ENCODE results near the gene PHF20.

PHF20 gene

GRCh38 chr20:35939264-35939663 lies 167.4 kb downstream of the PHF20 start:
- H3F3A ChIP-seq (ENCODE audit: insufficient read depth, low read length), result no peaks in the 10 kb centered on the region
- H3K27me3 ChIP-seq (replicated peaks; ENCODE audit: insufficient read depth, low read length), result no peaks in the 10 kb centered on the region
- DNase-seq, result no peak
- H3K9me3 ChIP-seq (replicated peaks; ENCODE audit: insufficient read depth, low read length), result no peaks in the 10 kb centered on the region
- no peaks in the 10 kb centered on the region for H3K36me3 ChIP-seq (replicated peaks; ENCODE audit: insufficient read depth, low read length)
- no peaks in the 10 kb centered on the region for H4K20me1 ChIP-seq (ENCODE audit: insufficient read depth, low read length)
- H3K27ac ChIP-seq (ENCODE audit: low read length), result no peak overlapping the region
- TF ChIP-seq, protein P1, sequence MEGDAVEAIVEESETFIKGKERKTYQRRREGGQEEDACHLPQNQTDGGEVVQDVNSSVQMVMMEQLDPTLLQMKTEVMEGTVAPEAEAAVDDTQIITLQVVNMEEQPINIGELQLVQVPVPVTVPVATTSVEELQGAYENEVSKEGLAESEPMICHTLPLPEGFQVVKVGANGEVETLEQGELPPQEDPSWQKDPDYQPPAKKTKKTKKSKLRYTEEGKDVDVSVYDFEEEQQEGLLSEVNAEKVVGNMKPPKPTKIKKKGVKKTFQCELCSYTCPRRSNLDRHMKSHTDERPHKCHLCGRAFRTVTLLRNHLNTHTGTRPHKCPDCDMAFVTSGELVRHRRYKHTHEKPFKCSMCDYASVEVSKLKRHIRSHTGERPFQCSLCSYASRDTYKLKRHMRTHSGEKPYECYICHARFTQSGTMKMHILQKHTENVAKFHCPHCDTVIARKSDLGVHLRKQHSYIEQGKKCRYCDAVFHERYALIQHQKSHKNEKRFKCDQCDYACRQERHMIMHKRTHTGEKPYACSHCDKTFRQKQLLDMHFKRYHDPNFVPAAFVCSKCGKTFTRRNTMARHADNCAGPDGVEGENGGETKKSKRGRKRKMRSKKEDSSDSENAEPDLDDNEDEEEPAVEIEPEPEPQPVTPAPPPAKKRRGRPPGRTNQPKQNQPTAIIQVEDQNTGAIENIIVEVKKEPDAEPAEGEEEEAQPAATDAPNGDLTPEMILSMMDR (IDR thresholded peaks at IDR 0.05; ENCODE audit: low read length), result no peak
- TF ChIP-seq EZH2 (optimal IDR thresholded peaks at IDR 0.05; ENCODE audit: low read depth, low read length) (no peak), EZH2phosphoT487 (IDR thresholded peaks at IDR 0.05; ENCODE audit: low read length) (no peak)
- no peak overlapping the region for H3K4me2 ChIP-seq (ENCODE audit: low read depth, low read length)
- no peaks in the 10 kb centered on the region for H3K79me2 ChIP-seq (ENCODE audit: low read length)
- H3K4me1 ChIP-seq (ENCODE audit: low read length), result no peaks in the 10 kb centered on the region
- no peak overlapping the region for H2AFZ ChIP-seq (ENCODE audit: low read length)
- H3K4me3 ChIP-seq (ENCODE audit: low read length), result no peak overlapping the region
- no peaks in the 10 kb centered on the region for H3K9me2 ChIP-seq (replicated peaks; ENCODE audit: insufficient read depth, low read length)
- H3K9ac ChIP-seq (ENCODE audit: low read length), result no peak overlapping the region

GRCh38 chr20:35941620-35942019 lies 169.8 kb downstream of the PHF20 start:
- no peaks in the 10 kb centered on the region for H3K36me3 ChIP-seq (replicated peaks; ENCODE audit: insufficient read depth, low read length)
- no peaks in the 10 kb centered on the region for H3F3A ChIP-seq (ENCODE audit: insufficient read depth, low read length)
- TF ChIP-seq EZH2 (optimal IDR thresholded peaks at IDR 0.05; ENCODE audit: low read depth, low read length) (no peak), EZH2phosphoT487 (IDR thresholded peaks at IDR 0.05; ENCODE audit: low read length) (no peak)
- TF ChIP-seq, protein P1 (IDR thresholded peaks at IDR 0.05; ENCODE audit: low read length), result no peak
- no peak for DNase-seq
- H3K9me2 ChIP-seq (replicated peaks; ENCODE audit: insufficient read depth, low read length), result no peaks in the 10 kb centered on the region
- no peaks in the 10 kb centered on the region for H3K27me3 ChIP-seq (replicated peaks; ENCODE audit: insufficient read depth, low read length)
- no peaks in the 10 kb centered on the region for H3K4me1 ChIP-seq (ENCODE audit: low read length)
- no peak overlapping the region for H3K9ac ChIP-seq (ENCODE audit: low read length)
- H3K27ac ChIP-seq (ENCODE audit: low read length), result no peak overlapping the region
- H3K9me3 ChIP-seq (replicated peaks; ENCODE audit: insufficient read depth, low read length), result no peaks in the 10 kb centered on the region
- H3K79me2 ChIP-seq (ENCODE audit: low read length), result no peaks in the 10 kb centered on the region
- no peak overlapping the region for H3K4me3 ChIP-seq (ENCODE audit: low read length)
- no peak overlapping the region for H2AFZ ChIP-seq (ENCODE audit: low read length)
- H3K4me2 ChIP-seq (ENCODE audit: low read depth, low read length), result no peak overlapping the region
- no peaks in the 10 kb centered on the region for H4K20me1 ChIP-seq (ENCODE audit: insufficient read depth, low read length)

DNA sequence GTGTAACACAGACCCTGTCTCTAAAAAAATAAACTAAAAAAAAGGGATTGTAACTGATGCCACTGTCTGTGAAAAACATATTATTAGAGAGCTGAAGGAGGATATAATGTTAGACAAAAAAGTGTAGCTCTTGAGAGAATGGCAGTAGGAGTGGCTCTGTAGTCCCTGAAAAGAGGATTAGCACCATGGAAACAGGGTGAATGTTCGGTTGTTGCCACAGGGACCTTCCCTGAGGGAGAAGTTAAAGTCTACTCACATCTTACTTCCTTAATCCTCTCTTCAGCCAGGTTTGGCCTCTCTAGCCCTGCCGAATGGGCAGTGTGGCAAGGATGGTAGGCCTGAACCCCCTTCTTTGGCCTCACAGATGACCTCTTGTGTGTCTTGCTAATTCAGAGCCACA lies 170.4 kb downstream of the PHF20 start:
- H3K79me2 ChIP-seq (ENCODE audit: low read length), result no peaks in the 10 kb centered on the region
- no peak for TF ChIP-seq EZH2 (optimal IDR thresholded peaks at IDR 0.05; ENCODE audit: low read depth, low read length)
- TF ChIP-seq, protein P1 (IDR thresholded peaks at IDR 0.05; ENCODE audit: low read length), result no peak
- TF ChIP-seq EZH2phosphoT487 (IDR thresholded peaks at IDR 0.05; ENCODE audit: low read length), result no peak
- no peaks in the 10 kb centered on the region for H3K36me3 ChIP-seq (replicated peaks; ENCODE audit: insufficient read depth, low read length)
- H4K20me1 ChIP-seq (ENCODE audit: insufficient read depth, low read length), result no peaks in the 10 kb centered on the region
- no peaks in the 10 kb centered on the region for H3K9me2 ChIP-seq (replicated peaks; ENCODE audit: insufficient read depth, low read length)
- no peaks in the 10 kb centered on the region for H3K9me3 ChIP-seq (replicated peaks; ENCODE audit: insufficient read depth, low read length)
- no peak overlapping the region for H3K4me3 ChIP-seq (ENCODE audit: low read length)
- no peaks in the 10 kb centered on the region for H3K27me3 ChIP-seq (replicated peaks; ENCODE audit: insufficient read depth, low read length)
- H3K27ac ChIP-seq (ENCODE audit: low read length), result no peak overlapping the region
- no peaks in the 10 kb centered on the region; the same call in 1 of the 2 replicates for H3K4me1 ChIP-seq (ENCODE audit: low read length)
- no peak overlapping the region for H3K9ac ChIP-seq (ENCODE audit: low read length)
- H3K4me2 ChIP-seq (ENCODE audit: low read depth, low read length), result no peak overlapping the region
- DNase-seq, result no peak
- peaks cover 3% of the 10 kb centered on the region; the same call in 1 of the 2 replicates for H3F3A ChIP-seq (ENCODE audit: insufficient read depth, low read length)
- H2AFZ ChIP-seq (ENCODE audit: low read length), result no peak overlapping the region
